PC-9 (cell line): ENCODE measurements around the gene ANKRD13A. TPM values are rescaled to one million over a fixed set of nuclear protein-coding genes. Genes with fewer than 3 reads are reported as not detected.
A peak's percentile ranks its signal among the peaks of the same experiment; 100 is the strongest.

Experiments used
- BruUV-seq: library from RNA; stranded (reverse); fragments of 400-500 nt; replicated peaks from 2 replicates; lab custom pipeline; 2021; lab: Mats Ljungman, UMichigan
- CTCF ChIA-PET: fragments of 300-600 bp; sonication (Branson Sonifier 250); formaldehyde crosslinking; loops from one replicate; lab custom pipeline; 2022; ENCODE audit warnings: antibody characterized with exemption; lab: Charles Lee
- POLR2A ChIA-PET: fragments of 300-600 bp; sonication (Branson Sonifier 250); formaldehyde crosslinking; loops from one replicate; lab custom pipeline; 2022; ENCODE audit warnings: antibody characterized with exemption; ENCODE audit not compliant: unreplicated experiment; lab: Charles Lee
- DNase-seq, 2 experiments: peaks; one replicate each; pipeline versions ENCODE4 v3.0.0 to v3.0.0-alpha.2; 2015 to 2022; ENCODE audit warnings: mixed read lengths in 1 of 2
- H2AFZ ChIP-seq: fragments of 200-600 bp; sonication (generic); 2 replicates; pipeline ENCODE4 v1.8.1; 2017; ENCODE audit warnings: antibody characterized with exemption
- H3F3A ChIP-seq: fragments of 200-600 bp; sonication (generic); 2 replicates; pipeline ENCODE4 v1.8.1; 2017; ENCODE audit warnings: antibody characterized with exemption, mild to moderate bottlenecking, low read depth; ENCODE audit not compliant: insufficient read depth
- H3K27ac ChIP-seq: fragments of 200-600 bp; sonication (generic); 2 replicates; pipeline ENCODE4 v1.6.1; 2016; ENCODE audit warnings: mixed run types
- H3K27me3 ChIP-seq: fragments of 200-600 bp; sonication (generic); 2 replicates; pipeline ENCODE4 v1.6.1; 2016; ENCODE audit warnings: low read depth, mixed run types; ENCODE audit not compliant: insufficient read depth
- H3K36me3 ChIP-seq: fragments of 200-600 bp; sonication (generic); 2 replicates; pipeline ENCODE4 v1.6.1; 2016; ENCODE audit warnings: low read depth, mixed run types
- H3K4me1 ChIP-seq: fragments of 200-600 bp; sonication (generic); replicated peaks from 2 replicates; pipeline ENCODE4 v1.6.1; 2016; ENCODE audit warnings: mixed run types; ENCODE audit not compliant: insufficient read depth
- H3K4me2 ChIP-seq: fragments of 200-600 bp; sonication (generic); 2 replicates; pipeline ENCODE4 v1.6.1; 2017; ENCODE audit warnings: mixed run types
- H3K4me3 ChIP-seq: fragments of 200-600 bp; sonication (generic); 2 replicates; pipeline ENCODE4 v1.6.1; 2016; ENCODE audit warnings: mixed run types
- H3K79me2 ChIP-seq: fragments of 200-600 bp; sonication (generic); 2 replicates; pipeline ENCODE4 v1.6.1; 2017; ENCODE audit warnings: low read depth, mixed run types
- H3K9me2 ChIP-seq: fragments of 200-600 bp; sonication (generic); 2 replicates; pipeline ENCODE4 v1.8.1; 2017; ENCODE audit warnings: mild to moderate bottlenecking; ENCODE audit not compliant: insufficient read depth
- H3K9me3 ChIP-seq: fragments of 200-600 bp; sonication (generic); 2 replicates; pipeline ENCODE4 v1.8.1; 2016; ENCODE audit warnings: low read depth; ENCODE audit not compliant: insufficient read depth
- H4K20me1 ChIP-seq: fragments of 200-600 bp; sonication (generic); 2 replicates; pipeline ENCODE4 v1.8.1; 2017; ENCODE audit not compliant: insufficient read depth
- EZH2 ChIP-seq: fragments of 200-600 bp; sonication (generic); IDR thresholded peaks from 2 replicates; pipeline ENCODE4 v1.8.0; 2017; ENCODE audit warnings: antibody characterized with exemption, low read depth
- intact Hi-C: fragments of 100-400 bp; cut with micrococcal nuclease; formaldehyde crosslinking; loops from one replicate; pipeline ENCODE4 v1.10.0; 2022; ENCODE audit not compliant: unreplicated experiment
- total RNA-seq: library from RNA; stranded (reverse); gene quantifications from 2 replicates; pipeline ENCODE4 v1.2.3, GENCODE V29; 2021
- TF ChIP-seq, protein P1 (sequence below): fragments of 200-600 bp; sonication (generic); conservative IDR thresholded peaks from 2 replicates; pipeline ENCODE4 v1.6.1; 2017; ENCODE audit warnings: mixed run types, antibody characterized with exemption, mild to moderate bottlenecking, moderate library complexity

The ANKRD13A gene
- total RNA-seq, 1 experiment from 2014 or later: 66.9 TPM

DNA sequence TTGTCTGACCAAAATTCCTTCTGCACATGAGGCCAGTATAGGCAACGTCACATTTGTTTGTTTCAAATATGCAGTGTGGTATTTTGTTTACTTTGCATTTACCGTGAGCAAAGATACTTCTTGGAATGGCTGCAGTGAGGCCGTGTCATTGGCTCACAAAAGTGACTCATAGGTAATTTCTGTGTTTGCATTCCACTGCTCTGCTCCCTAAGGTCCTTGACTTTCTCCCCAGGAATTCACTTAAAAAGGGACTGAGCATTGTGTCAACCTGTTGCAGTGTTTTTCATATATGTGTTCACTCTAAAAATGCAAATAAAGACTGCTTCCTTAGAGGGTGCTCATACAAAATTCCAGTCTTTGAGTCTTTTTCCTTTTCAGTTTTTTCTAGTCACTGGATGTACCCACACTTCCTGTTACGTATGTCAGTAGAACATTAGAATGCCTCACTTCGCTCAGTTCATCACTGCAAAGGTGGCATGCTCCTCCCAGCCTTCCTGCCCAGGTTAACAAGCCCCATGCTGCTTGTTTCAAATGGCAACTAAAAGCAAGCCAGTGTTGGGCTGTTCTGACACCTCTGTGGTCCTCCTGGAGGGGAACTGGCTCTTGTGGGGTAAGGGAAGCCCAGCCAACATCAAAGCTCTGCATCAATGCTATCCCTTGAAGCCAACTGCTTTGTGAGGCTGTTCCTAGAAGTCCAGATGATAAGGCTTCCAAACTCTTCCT, 40.0 kb downstream of the ANKRD13A start:
- Histone ChIP-seq H3K27ac (peak overlapping the region; percentile 95), H3K9me3 (no peaks in the 10 kb centered on the region), H3K4me1 (peaks cover 35% of the 10 kb centered on the region), H3K9me2 (no peaks in the 10 kb centered on the region), H3K27me3 (no peaks in the 10 kb centered on the region), H3K4me3 (peak overlapping the region; percentile 32; the same call in 1 of the 2 replicates), H2AFZ (no peak overlapping the region), H4K20me1 (no peaks in the 10 kb centered on the region; the same call in 1 of the 2 replicates), H3F3A (peaks cover 51% of the 10 kb centered on the region), H3K79me2 (peaks cover 34% of the 10 kb centered on the region; the same call in 1 of the 2 replicates), H3K36me3 (no peaks in the 10 kb centered on the region), H3K4me2 (peak overlapping the region; percentile 75)
- peak; percentile 68 to 99 for DNase-seq
- BruUV-seq: no TSS peak
- intact Hi-C loops: loop anchor here (1.0 to 5.0 kb wide), 3 partner anchors 40 to 87 kb away; partner anchors contain the start of gene ANKRD13A
- ChIA-PET POLR2A (no interaction called here), CTCF (no interaction called here)
- no peak for TF ChIP-seq EZH2
- TF ChIP-seq, protein P1, sequence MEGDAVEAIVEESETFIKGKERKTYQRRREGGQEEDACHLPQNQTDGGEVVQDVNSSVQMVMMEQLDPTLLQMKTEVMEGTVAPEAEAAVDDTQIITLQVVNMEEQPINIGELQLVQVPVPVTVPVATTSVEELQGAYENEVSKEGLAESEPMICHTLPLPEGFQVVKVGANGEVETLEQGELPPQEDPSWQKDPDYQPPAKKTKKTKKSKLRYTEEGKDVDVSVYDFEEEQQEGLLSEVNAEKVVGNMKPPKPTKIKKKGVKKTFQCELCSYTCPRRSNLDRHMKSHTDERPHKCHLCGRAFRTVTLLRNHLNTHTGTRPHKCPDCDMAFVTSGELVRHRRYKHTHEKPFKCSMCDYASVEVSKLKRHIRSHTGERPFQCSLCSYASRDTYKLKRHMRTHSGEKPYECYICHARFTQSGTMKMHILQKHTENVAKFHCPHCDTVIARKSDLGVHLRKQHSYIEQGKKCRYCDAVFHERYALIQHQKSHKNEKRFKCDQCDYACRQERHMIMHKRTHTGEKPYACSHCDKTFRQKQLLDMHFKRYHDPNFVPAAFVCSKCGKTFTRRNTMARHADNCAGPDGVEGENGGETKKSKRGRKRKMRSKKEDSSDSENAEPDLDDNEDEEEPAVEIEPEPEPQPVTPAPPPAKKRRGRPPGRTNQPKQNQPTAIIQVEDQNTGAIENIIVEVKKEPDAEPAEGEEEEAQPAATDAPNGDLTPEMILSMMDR: no peak

DNA sequence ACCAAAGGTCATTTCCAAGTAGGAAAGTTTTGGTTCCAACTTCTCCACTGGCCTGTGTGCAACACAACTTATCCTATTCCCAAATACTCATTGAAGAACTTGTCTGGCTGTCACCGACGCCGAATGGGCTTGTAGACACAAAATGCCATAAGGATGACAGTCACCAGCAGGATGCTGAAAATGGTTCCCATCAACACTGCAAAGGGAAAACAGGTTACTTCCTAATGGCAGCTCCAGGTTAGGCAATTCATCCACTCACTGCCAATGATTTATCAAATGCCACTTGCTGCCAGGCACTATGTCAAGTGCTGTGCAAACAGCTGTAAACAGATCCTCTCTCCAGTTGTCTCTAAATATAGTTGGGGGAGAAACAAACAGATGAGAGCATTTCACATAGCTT, 43.0 kb downstream of the ANKRD13A start:
- Histone ChIP-seq H3F3A (peaks cover 51% of the 10 kb centered on the region), H3K4me2 (no peak overlapping the region), H3K4me1 (peaks cover 43% of the 10 kb centered on the region), H3K9me3 (no peaks in the 10 kb centered on the region), H2AFZ (no peak overlapping the region), H4K20me1 (no peaks in the 10 kb centered on the region; the same call in 1 of the 2 replicates), H3K36me3 (no peaks in the 10 kb centered on the region), H3K79me2 (peaks cover 48% of the 10 kb centered on the region), H3K27me3 (no peaks in the 10 kb centered on the region), H3K9me2 (no peaks in the 10 kb centered on the region), H3K27ac (no peak overlapping the region), H3K4me3 (no peak overlapping the region)
- ChIA-PET CTCF (interaction anchor here (0.7 kb wide), 1 partner anchor 9 kb away, joined by 3 read pairs; no protein-coding TSS in a partner anchor), POLR2A (no interaction called here)
- intact Hi-C loops: no loop called here
- no peak for DNase-seq
- no TSS peak for BruUV-seq
- TF ChIP-seq, protein P1: no peak
- TF ChIP-seq EZH2: no peak

DNA sequence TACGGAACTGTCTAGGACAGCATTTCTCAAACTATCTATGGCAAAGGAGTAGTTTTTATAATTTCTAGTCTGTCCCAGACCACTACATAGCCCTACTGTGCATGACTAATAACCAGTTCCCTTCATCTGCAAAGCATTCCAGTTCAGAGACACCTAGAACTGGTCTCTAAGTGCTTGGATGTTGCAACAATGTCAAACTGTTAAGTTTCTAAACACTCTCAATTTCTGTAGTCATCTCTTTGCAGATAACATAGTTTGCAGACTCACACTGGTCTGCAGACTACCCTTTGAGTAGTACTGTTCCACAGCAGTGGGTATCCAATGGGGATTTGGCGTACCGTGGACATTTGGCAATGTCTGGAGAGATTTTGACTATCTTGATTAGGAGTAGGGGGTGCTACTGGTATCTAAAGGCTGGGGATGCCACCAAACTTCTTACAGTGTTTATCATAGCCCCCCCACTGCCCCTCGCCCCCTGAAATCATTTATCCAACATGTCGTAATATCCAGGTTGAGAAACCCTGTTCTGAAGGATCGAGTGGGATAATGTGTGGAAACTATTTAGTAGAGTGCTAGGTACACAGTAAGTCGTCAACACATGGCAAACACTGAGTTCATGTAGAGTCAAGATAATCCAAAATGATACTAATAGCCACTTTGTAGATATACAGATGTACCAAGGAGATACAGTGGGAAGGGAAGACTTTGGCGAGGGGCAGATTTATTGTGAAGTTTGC, 47.4 kb downstream of the ANKRD13A start:
- Histone ChIP-seq H3K9me3 (no peaks in the 10 kb centered on the region), H4K20me1 (no peaks in the 10 kb centered on the region; the same call in 1 of the 2 replicates), H3K9me2 (no peaks in the 10 kb centered on the region), H3K4me2 (peak overlapping the region; percentile 98), H2AFZ (no peak overlapping the region), H3K79me2 (peaks cover 38% of the 10 kb centered on the region), H3F3A (peaks cover 11% of the 10 kb centered on the region), H3K36me3 (no peaks in the 10 kb centered on the region), H3K4me1 (peaks cover 15% of the 10 kb centered on the region), H3K27ac (no peak overlapping the region), H3K27me3 (no peaks in the 10 kb centered on the region), H3K4me3 (no peak overlapping the region; the same call in 1 of the 2 replicates)
- BruUV-seq: no TSS peak
- intact Hi-C loops: no loop called here
- ChIA-PET CTCF (no interaction called here), POLR2A (interaction anchor here (0.6 kb wide), 1 partner anchor 47 kb away, joined by 4 read pairs; no protein-coding TSS in a partner anchor)
- no peak for DNase-seq
- TF ChIP-seq, protein P1: no peak
- TF ChIP-seq EZH2: no peak
